Vagina (tissue), 2 donors: ENCODE data around the gene BSN.

Experiments used
- POLR2A ChIP-seq, 2 donors: fragments of 450-650 bp; IDR thresholded peaks; one replicate each; pipeline ENCODE4 v1.6.1; 2017; ENCODE audit warnings: antibody characterized with exemption in 2 of 2, mild to moderate bottlenecking in 2 of 2, moderate library complexity in 2 of 2
- POLR2AphosphoS5 ChIP-seq, 2 donors: sonication (generic); formaldehyde crosslinking; IDR thresholded peaks; one replicate each; pipeline ENCODE4 v1.9.0; 2017; ENCODE audit warnings: antibody characterized with exemption in 2 of 2, mild to moderate bottlenecking in 2 of 2, low read depth in 1 of 2; ENCODE audit not compliant: insufficient read depth in 1 of 2
- TF ChIP-seq, protein P1 (sequence below), 3 experiments: fragments of 450-650 bp in 2 of 3; fragments of 200-600 bp in 1 of 3; sonication (generic) in 1 of 3; IDR thresholded peaks; one replicate each; pipeline ENCODE4 v1.5.1; 2017 to 2019; ENCODE audit warnings: antibody characterized with exemption in 3 of 3, mild to moderate bottlenecking in 2 of 3, moderate library complexity in 2 of 3

DNA sequence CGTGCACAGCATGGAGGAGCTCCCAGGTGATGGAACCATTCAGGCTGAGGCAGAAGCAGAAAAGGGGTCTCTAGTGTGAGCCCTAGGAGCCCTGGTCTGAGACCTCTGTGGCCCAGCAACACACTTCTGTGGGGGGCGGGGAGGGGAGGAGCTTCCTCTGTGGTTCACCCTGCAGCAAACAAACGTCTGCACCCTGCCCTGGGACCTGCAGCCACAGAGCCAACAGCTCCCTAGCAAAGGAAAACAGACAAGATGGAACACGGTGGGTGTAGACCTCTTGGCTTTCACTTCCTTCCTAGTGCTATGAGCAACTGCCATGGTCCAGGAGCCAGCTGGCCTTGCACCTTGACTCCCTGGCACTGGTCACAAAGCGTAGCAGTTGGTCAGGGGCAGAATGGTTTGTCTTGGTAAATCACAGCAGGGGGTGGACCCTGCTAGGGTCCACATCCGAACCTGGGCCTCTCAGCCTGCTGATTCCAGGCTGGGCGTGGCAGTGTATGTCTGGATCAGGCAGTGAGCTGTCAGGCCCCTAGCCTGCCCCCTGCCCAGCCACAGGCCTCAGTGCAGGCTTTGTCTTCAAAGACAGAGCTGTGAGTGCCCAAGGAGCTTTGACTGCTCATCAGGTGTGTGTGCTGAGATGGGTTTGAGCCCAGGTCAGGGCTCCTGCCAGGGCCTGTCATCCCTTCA lies 158.5 kb downstream of the BSN start:
- TF ChIP-seq, protein P1, sequence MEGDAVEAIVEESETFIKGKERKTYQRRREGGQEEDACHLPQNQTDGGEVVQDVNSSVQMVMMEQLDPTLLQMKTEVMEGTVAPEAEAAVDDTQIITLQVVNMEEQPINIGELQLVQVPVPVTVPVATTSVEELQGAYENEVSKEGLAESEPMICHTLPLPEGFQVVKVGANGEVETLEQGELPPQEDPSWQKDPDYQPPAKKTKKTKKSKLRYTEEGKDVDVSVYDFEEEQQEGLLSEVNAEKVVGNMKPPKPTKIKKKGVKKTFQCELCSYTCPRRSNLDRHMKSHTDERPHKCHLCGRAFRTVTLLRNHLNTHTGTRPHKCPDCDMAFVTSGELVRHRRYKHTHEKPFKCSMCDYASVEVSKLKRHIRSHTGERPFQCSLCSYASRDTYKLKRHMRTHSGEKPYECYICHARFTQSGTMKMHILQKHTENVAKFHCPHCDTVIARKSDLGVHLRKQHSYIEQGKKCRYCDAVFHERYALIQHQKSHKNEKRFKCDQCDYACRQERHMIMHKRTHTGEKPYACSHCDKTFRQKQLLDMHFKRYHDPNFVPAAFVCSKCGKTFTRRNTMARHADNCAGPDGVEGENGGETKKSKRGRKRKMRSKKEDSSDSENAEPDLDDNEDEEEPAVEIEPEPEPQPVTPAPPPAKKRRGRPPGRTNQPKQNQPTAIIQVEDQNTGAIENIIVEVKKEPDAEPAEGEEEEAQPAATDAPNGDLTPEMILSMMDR (IDR thresholded peaks at IDR 0.05), result no peak
- TF ChIP-seq POLR2A (IDR thresholded peaks at IDR 0.05) (no peak), POLR2AphosphoS5 (IDR thresholded peaks at IDR 0.05; ENCODE audit: insufficient read depth in 1 of 2, low read depth in 1 of 2) (no peak)
